Spleen (tissue), 7 donors: ENCODE results near the gene CEP128.

Experiments used
- POLR2AphosphoS5 ChIP-seq, 3 donors: sonication (generic); formaldehyde crosslinking; IDR thresholded peaks; one replicate each; pipeline ENCODE4 v1.5.1; 2017; ENCODE audit warnings: antibody characterized with exemption in 3 of 3
- TF ChIP-seq, protein P1 (sequence below), 11 experiments: fragments of 200-600 bp in 7 of 11; fragments of 450-650 bp in 4 of 11; sonication (generic) in 4 of 11; IDR thresholded peaks in 8 of 11; conservative IDR thresholded peaks in 3 of 11; 1 replicate in 7 of 11; 2 replicates in 4 of 11; pipeline versions ENCODE4 v1.4.0 to v1.8.0; 2016 to 2021; ENCODE audit warnings: antibody characterized with exemption in 11 of 11, inconsistent platforms in 4 of 11, mild to moderate bottlenecking in 1 of 11
- donor health status: DM: no; HTN: no; CAD: no; lungs with moderate emphysema.
- donor health status: DM: no; HTN: no; CAD: no.
- donor health status: DM: no; HTN: no; CAD: no.

- TF ChIP-seq, protein P1, sequence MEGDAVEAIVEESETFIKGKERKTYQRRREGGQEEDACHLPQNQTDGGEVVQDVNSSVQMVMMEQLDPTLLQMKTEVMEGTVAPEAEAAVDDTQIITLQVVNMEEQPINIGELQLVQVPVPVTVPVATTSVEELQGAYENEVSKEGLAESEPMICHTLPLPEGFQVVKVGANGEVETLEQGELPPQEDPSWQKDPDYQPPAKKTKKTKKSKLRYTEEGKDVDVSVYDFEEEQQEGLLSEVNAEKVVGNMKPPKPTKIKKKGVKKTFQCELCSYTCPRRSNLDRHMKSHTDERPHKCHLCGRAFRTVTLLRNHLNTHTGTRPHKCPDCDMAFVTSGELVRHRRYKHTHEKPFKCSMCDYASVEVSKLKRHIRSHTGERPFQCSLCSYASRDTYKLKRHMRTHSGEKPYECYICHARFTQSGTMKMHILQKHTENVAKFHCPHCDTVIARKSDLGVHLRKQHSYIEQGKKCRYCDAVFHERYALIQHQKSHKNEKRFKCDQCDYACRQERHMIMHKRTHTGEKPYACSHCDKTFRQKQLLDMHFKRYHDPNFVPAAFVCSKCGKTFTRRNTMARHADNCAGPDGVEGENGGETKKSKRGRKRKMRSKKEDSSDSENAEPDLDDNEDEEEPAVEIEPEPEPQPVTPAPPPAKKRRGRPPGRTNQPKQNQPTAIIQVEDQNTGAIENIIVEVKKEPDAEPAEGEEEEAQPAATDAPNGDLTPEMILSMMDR (IDR thresholded peaks at IDR 0.05 in 8 of 11, conservative IDR thresholded peaks at IDR 0.05 in 3 of 11), result no peak
- no peak for TF ChIP-seq POLR2AphosphoS5 (IDR thresholded peaks at IDR 0.05)
Measured at GRCh38 chr14:80618751-80619329, 322.7 kb downstream of the CEP128 start.
